Measurements from ENCODE around the gene DMRTB1. TPM values are rescaled to one million over a fixed set of nuclear protein-coding genes. Genes with fewer than 3 reads are reported as not detected.
A peak's percentile ranks its signal among the peaks of the same experiment; 100 is the strongest.

The DMRTB1 gene
- total RNA-seq = 10 to 100 TPM; 44.5 to 51.8 TPM
- polyA plus RNA-seq (ENCODE audit: insufficient read depth, low read depth, low replicate concordance) = 107 TPM
- long read RNA-seq, donor 1 = 0 reads
- long read RNA-seq, donor 2, partial matches to known transcripts = 0 of 1 reads
- long read RNA-seq, donor 2, other reads (novel, unspliced or antisense) = 0 of 1 reads

GRCh38 chr1:53459321-53460175 lies at the start of gene DMRTB1:
Gene DMRTB1, plus strand, starts transcription at chr1:53459399. Its CDS starts 55 bp downstream, at chr1:53459454.
- intact Hi-C loops (cut with DNase I; ENCODE audit: low total_unique reads) = no loop called here
- Histone ChIP-seq H3K4me1 (no peaks in the 10 kb centered on the region), H3K27ac (peak within 1 kb of the TSS in 1 of 2 donors; percentile 82), H3K4me3 (peak within 1 kb of the TSS; percentile 43 to 44), H3K36me3 (ENCODE audit: low read depth, missing control alignments) (no peaks in the 10 kb centered on the region), H3K9me3 (no peaks in the 10 kb centered on the region), H3K27me3 (no peaks in the 10 kb centered on the region)
- WGBS, 2 donors = 56 to 89% methylated on average over 37 to 81 of the region's 82 CpGs
- no peak for TF ChIP-seq POLR2A (IDR thresholded peaks at IDR 0.05)
- no peak for TF ChIP-seq CTCF (IDR thresholded peaks at IDR 0.05)
- DNase-seq = peak; percentile 34

- no peak overlapping the region for H3K27ac ChIP-seq
- TF ChIP-seq CTCF (IDR thresholded peaks at IDR 0.05) (no peak), POLR2A (IDR thresholded peaks at IDR 0.05) (no peak)
- no peaks in the 10 kb centered on the region for H3K9me3 ChIP-seq
- H3K36me3 ChIP-seq (ENCODE audit: low read depth, missing control alignments) = no peaks in the 10 kb centered on the region
- DNase-seq = no peak
- WGBS, 2 donors = 93 to 97% methylated on average over 4 to 6 of the region's 6 CpGs
- no peaks in the 10 kb centered on the region for H3K27me3 ChIP-seq
- intact Hi-C loops (cut with DNase I; ENCODE audit: low total_unique reads) = no loop called here
- no peaks in the 10 kb centered on the region for H3K4me1 ChIP-seq
- no peak overlapping the region for H3K4me3 ChIP-seq
Observed at GRCh38 chr1:53409695-53410094, 49.5 kb upstream of the DMRTB1 start.

GRCh38 chr1:53410100-53410541 lies 49.1 kb upstream of the DMRTB1 start:
- no peaks in the 10 kb centered on the region for H3K36me3 ChIP-seq (ENCODE audit: low read depth, missing control alignments)
- no peak overlapping the region for H3K4me3 ChIP-seq
- DNase-seq = no peak
- intact Hi-C loops (cut with DNase I; ENCODE audit: low total_unique reads) = no loop called here
- no peak overlapping the region for H3K27ac ChIP-seq
- 74 to 81% methylated on average over 12 of the region's 12 CpGs for WGBS, 2 donors
- H3K27me3 ChIP-seq = no peaks in the 10 kb centered on the region
- no peak for TF ChIP-seq CTCF (IDR thresholded peaks at IDR 0.05)
- no peak for TF ChIP-seq POLR2A (IDR thresholded peaks at IDR 0.05)
- no peaks in the 10 kb centered on the region for H3K4me1 ChIP-seq
- H3K9me3 ChIP-seq = no peaks in the 10 kb centered on the region

- no peak for DNase-seq
- no peak for TF ChIP-seq POLR2A (IDR thresholded peaks at IDR 0.05)
- TF ChIP-seq CTCF (IDR thresholded peaks at IDR 0.05) = no peak
- Histone ChIP-seq H3K4me1 (no peaks in the 10 kb centered on the region), H3K36me3 (ENCODE audit: low read depth, missing control alignments) (no peaks in the 10 kb centered on the region), H3K4me3 (no peak overlapping the region), H3K27me3 (no peaks in the 10 kb centered on the region), H3K9me3 (no peaks in the 10 kb centered on the region), H3K27ac (no peak overlapping the region)
- 91% methylated on average over 8 of the region's 8 CpGs for WGBS, 2 donors
- intact Hi-C loops (cut with DNase I; ENCODE audit: low total_unique reads) = no loop called here
Observed at GRCh38 chr1:53410701-53411100, 48.5 kb upstream of the DMRTB1 start.

All from testis (tissue), 5 donors.